ENCODE measurements around the gene ANKRD6.

Gene ANKRD6

GRCh38 chr6:89464295-89464694 lies 31.3 kb downstream of the ANKRD6 start:
- DNase-seq (ENCODE audit: extremely low read depth in 1 of 2, low read depth in 1 of 2), result no peak

DNA sequence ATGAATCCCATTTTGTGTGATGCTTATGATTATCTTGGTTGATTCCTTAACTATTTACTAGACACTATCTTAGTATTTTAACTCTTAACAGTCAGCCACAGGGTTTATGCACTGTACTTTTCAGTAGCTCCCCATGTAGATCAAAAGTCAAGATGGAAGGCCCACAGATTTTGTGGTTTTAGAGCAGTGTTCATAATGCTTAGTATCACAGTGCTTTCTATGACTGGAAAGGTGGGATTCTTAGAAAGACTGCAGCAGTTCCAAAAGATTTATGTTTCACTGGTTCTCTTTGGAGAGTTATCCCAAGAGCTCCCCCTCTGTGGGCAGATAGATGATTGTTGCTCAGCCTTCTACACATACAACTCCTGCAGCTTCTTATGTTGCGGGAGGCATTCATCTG lies 34.5 kb downstream of the ANKRD6 start:
- DNase-seq (ENCODE audit: extremely low read depth in 1 of 2, low read depth in 1 of 2), result no peak

DNA sequence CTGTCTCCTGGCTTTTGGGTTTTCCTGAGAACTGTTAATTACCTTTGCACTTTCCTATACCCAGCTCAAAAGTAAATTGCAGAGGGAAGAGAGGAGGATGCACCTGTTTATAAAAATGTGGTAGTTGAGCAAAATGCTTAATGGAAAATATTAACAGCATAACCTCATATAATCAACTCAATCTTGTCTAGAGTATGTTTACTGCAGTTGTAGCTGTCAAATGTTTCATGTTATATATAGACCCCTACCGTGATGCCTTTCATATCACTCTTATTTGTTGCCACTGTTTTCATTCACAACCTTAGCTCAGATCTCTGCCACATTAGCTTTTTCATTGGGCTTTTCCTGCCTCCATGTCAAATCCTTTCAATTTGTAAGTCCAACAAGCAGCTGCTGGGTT lies 36.0 kb downstream of the ANKRD6 start:
- DNase-seq (ENCODE audit: extremely low read depth in 1 of 2, low read depth in 1 of 2), result no peak

DNA sequence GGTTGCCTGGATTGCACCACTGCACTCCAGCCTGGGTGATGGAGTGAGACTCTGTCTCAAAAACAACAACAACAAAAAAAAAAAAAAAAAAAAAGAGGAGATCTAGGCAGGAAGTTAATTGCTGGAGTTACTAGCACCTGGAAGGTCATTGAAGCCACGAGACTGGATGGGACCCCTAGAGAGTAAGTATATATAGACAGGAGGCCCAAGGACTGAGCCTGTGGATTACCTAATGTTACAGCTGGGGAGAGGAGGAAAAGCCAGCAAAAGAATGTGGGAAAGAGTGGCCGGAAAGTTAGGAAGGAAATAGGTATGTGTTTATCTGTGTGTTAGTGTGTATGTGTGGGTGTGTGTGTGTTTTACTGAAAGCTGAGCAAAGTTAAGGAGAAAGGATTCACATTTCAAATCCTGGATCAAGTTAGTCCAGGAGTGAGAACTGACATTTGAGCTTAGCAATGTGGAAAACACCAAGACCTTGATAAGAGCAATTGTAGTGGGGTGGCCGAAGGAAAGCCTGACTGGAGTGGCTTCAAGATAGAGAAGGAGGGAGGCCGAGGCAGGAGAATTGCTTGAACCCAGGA lies 38.4 kb downstream of the ANKRD6 start:
- DNase-seq (ENCODE audit: extremely low read depth in 1 of 2, low read depth in 1 of 2), result no peak

GRCh38 chr6:89475101-89475500 lies 42.1 kb downstream of the ANKRD6 start:
- no peak for DNase-seq (ENCODE audit: extremely low read depth in 1 of 2, low read depth in 1 of 2)

- no peak for DNase-seq (ENCODE audit: extremely low read depth in 1 of 2, low read depth in 1 of 2)
Observed at GRCh38 chr6:89475634-89476033, 42.7 kb downstream of the ANKRD6 start.

- no peak for DNase-seq (ENCODE audit: extremely low read depth in 1 of 2, low read depth in 1 of 2)
Observed at GRCh38 chr6:89479897-89480296, 46.9 kb downstream of the ANKRD6 start.

DNA sequence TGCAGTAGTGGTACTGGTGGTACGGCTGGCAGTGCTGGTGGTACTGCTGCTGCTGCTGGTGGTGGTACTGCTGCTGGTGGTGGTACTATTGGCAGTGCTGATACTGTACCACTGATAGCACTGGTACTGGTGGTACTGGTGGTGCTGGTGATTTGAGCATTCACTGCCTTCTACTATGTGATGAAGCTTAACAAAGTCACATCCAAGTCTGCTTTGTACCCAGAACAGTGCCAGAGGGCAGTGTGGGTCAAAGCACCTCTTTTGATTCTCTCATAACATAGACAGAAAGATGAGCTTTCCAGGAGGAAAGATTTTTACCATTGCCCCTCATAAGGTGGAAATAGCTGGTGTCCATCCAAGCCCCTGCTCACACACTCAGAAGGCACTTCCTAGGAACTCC lies 48.7 kb downstream of the ANKRD6 start:
- no peak for DNase-seq (ENCODE audit: extremely low read depth in 1 of 2, low read depth in 1 of 2)

DNA sequence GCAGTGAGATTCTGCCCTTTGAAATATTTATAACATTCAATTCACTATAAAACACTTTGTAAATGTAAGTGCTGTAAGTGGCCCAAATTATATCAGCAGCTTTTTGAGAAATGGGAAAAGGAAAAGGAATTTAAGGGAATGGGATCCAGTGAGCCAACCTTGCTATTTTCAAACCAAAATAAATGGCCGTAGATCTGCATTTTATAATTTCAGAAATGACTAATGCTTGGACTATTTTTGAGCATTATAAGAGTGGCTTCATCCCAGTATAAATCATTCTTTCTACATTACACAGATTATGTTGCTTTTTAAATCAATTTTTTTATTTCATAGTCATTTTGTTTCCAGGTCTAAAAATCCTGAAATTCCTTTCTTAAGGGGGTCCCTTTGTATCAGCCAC lies 49.2 kb downstream of the ANKRD6 start:
- no peak for DNase-seq (ENCODE audit: extremely low read depth in 1 of 2, low read depth in 1 of 2)

- no peak for DNase-seq (ENCODE audit: extremely low read depth in 1 of 2, low read depth in 1 of 2)
Observed at GRCh38 chr6:89483111-89483720, 50.3 kb downstream of the ANKRD6 start.

- DNase-seq (ENCODE audit: extremely low read depth in 1 of 2, low read depth in 1 of 2), result no peak
Observed at GRCh38 chr6:89485320-89485719, 52.4 kb downstream of the ANKRD6 start.

- DNase-seq (ENCODE audit: extremely low read depth in 1 of 2, low read depth in 1 of 2), result no peak
Observed at GRCh38 chr6:89487864-89488263, 54.9 kb downstream of the ANKRD6 start.

- DNase-seq (ENCODE audit: extremely low read depth in 1 of 2, low read depth in 1 of 2), result no peak
Observed at GRCh38 chr6:89488438-89488837, 55.5 kb downstream of the ANKRD6 start.

DNA sequence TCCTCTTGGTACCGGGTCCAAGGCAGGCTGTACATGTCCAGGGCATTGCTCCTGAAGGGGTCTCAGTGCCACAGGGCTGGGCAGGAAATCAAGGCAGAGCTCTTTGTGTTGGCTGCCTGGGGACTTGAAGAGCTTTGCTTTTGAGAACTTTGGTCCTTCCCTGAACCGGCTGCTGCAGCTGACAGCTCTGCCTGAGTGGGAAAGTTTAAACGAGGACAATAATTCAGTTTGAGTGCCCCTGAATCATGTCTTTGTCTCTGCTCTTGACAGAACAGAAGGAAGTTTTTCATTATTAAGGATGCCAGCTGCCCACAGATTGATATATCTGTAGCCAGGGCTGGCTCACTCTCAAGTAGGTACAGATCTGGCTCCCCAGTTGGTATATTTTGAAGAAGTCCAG lies 56.1 kb downstream of the ANKRD6 start:
- no peak for DNase-seq (ENCODE audit: extremely low read depth in 1 of 2, low read depth in 1 of 2)

GRCh38 chr6:89492025-89492640 lies 59.2 kb downstream of the ANKRD6 start:
- no peak for DNase-seq (ENCODE audit: extremely low read depth in 1 of 2, low read depth in 1 of 2)

GRCh38 chr6:89494131-89494793 lies 61.3 kb downstream of the ANKRD6 start:
- DNase-seq (ENCODE audit: extremely low read depth in 1 of 2, low read depth in 1 of 2), result no peak

DNA sequence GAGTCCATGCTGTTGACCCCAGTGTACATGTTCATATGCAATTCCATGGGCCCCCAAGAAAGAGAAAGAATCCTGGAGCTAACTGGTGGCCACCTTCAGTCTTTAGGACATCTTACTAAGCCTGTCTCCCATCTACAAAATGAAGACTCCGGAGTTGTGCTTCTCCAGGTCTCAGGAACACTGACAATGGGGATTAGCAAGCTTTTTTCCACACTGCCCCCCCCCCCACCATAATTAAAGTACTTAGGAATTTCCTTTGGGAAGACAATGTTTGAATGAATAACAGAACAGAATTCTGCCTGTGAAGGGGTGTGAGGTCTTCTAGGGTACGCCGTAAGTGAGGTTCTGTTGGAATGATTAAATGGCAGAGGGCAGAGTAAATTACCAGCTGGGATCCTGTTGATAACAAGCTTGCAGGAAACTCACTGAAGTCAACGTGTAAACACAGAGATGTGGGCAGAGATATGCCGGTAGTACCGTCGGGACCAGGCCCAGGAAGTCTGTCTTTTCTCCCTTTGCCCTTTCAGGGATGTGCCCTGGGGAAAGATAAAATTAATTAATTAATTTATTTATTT lies 63.1 kb downstream of the ANKRD6 start:
- DNase-seq (ENCODE audit: extremely low read depth in 1 of 2, low read depth in 1 of 2), result no peak

GRCh38 chr6:89500611-89501010 lies 67.7 kb downstream of the ANKRD6 start:
- DNase-seq (ENCODE audit: extremely low read depth in 1 of 2, low read depth in 1 of 2), result no peak

DNA sequence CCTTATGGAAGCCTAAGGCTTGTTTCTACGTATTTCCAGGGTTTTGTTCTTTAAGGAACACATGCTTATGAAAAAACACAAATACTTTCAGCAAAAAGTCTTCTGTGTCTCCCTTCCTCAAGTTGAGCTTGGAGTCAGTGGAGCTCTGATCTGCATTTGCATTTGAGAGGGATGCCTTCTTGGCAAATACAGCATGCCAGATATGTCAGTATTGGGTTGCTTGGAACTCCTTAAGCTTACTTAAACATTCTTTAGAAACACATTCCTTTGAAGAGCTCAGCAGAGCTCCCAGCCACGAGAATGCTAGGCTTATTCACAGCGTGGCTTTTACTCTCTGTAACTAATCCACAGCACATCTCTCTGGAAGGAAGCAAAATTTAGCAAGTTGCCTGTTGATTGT lies 68.3 kb downstream of the ANKRD6 start:
- DNase-seq (ENCODE audit: extremely low read depth in 1 of 2, low read depth in 1 of 2), result no peak

DNA sequence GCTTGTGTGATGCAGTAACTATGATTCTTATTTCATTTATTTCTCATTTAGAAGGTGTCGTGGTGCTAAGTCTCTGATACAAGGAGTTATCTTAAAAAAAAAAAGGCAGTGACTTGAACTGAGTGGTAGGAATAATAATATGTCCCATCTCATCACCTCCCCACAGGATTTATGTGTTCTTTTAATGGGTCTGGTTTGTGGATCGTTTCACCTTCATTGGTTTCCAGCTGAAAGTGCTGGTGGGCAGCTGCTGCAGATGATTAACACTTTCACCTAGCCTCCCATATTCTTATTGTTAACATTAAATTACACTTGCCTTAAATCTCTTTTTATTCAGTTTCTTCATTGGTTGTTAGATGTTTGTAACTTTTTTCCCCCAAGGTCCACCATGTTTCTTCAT lies 68.8 kb downstream of the ANKRD6 start:
- no peak for DNase-seq (ENCODE audit: extremely low read depth in 1 of 2, low read depth in 1 of 2)

- DNase-seq (ENCODE audit: extremely low read depth in 1 of 2, low read depth in 1 of 2), result no peak
Observed at GRCh38 chr6:89503641-89504040, 70.7 kb downstream of the ANKRD6 start.

DNA sequence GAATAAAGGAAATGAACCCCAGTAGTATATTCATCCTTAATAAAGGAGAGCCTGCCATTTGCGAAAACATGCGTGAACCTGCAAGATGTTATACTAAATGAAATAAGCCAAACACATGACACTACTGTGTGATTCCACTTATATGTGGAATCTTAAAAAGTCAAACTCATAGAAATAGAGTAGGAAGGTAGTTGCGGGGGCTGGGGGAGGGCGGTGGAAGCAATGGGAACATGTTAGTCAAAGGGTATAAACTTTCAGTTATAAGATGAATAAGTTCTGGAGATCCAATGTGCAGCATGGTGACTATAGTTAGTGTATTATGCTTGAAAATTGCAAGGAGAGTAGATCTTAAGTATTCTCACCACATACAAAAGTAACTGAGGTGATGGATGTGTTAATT lies 72.9 kb downstream of the ANKRD6 start:
- DNase-seq (ENCODE audit: extremely low read depth in 1 of 2, low read depth in 1 of 2), result no peak
